Heart right ventricle (tissue), 16 donors: Measurements from ENCODE around the gene RSKR. TPM values are rescaled to one million over a fixed set of nuclear protein-coding genes. Genes with fewer than 3 reads are reported as not detected.
A peak's percentile ranks its signal among the peaks of the same experiment; 100 is the strongest.

ENCODE experiments used
- ATAC-seq, 8 donors: fragments of 200-7000 bp; cut with Tn5 transposase; one replicate each; pipeline ENCODE4 v1.9.1; 2020; ENCODE audit warnings: mild to moderate bottlenecking in 8 of 8, moderate library complexity in 8 of 8, moderate number of reproducible peaks in 1 of 8
- DNase-seq, 2 donors: peaks; one replicate each; pipeline ENCODE4 v3.0.0-alpha.2; 2020
- H3K27ac ChIP-seq, 10 donors: fragments of 200-600 bp; sonication (generic) in 2 of 10; one replicate each; pipeline versions ENCODE4 v1.5.0 to v1.8.0; 2020 to 2022; ENCODE audit warnings: mild to moderate bottlenecking in 3 of 10
- H3K27me3 ChIP-seq, 7 donors: fragments of 200-600 bp; one replicate each; pipeline ENCODE4 v1.8.0; 2021 to 2022; ENCODE audit warnings: mild to moderate bottlenecking in 2 of 7
- H3K36me3 ChIP-seq, 9 donors: fragments of 200-600 bp; sonication (generic) in 1 of 9; one replicate each; pipeline versions ENCODE4 v1.5.0 to v1.8.0; 2020 to 2022; ENCODE audit warnings: mild to moderate bottlenecking in 2 of 9
- H3K4me1 ChIP-seq, 9 donors: fragments of 200-600 bp; sonication (generic) in 1 of 9; one replicate each; pipeline versions ENCODE4 v1.5.0 to v1.8.0; 2020 to 2022; ENCODE audit warnings: mild to moderate bottlenecking in 4 of 9
- H3K4me3 ChIP-seq, 10 donors: fragments of 200-600 bp; sonication (generic) in 2 of 10; one replicate each; pipeline versions ENCODE4 v1.5.0 to v1.8.0; 2020 to 2022; ENCODE audit warnings: mild to moderate bottlenecking in 7 of 10, moderate library complexity in 2 of 10
- H3K9me3 ChIP-seq, 11 donors: fragments of 200-600 bp in 10 of 11; sonication (generic) in 2 of 11; one replicate each; pipeline versions ENCODE4 v1.5.0 to v1.8.0; 2013 to 2022; ENCODE audit warnings: mild to moderate bottlenecking in 2 of 11, control low read depth in 1 of 11, moderate library complexity in 1 of 11
- CTCF ChIP-seq, 9 donors: fragments of 200-600 bp; sonication (generic) in 2 of 9; IDR thresholded peaks; one replicate each; pipeline versions ENCODE4 v1.5.0 to v1.8.0; 2021 to 2022; ENCODE audit warnings: antibody characterized with exemption in 9 of 9, mild to moderate bottlenecking in 5 of 9, moderate library complexity in 1 of 9
- WGBS, 2 donors: extraction: QIAGEN DNeasy Blood & Tissue Kit; methylation state at CpG; one replicate each; pipeline ENCODE4 v1.1.7; 2013; ENCODE audit warnings: inconsistent platforms in 1 of 2; 5-methylcytosine and 5-hydroxymethylcytosine counted together
- intact Hi-C, 10 donors: fragments of 100-400 bp; cut with DNase I; formaldehyde crosslinking; loops; one replicate each; pipeline versions ENCODE4 v1.11.1 to v1.14.2; 2022
- polyA plus RNA-seq, 2 donors: library from polyadenylated mRNA; stranded (reverse); fragments of 200-250 nt; gene quantifications; one replicate each; pipeline ENCODE4 v1.2.3, GENCODE V29; 2013
- total RNA-seq, 10 donors: library from RNA; stranded (reverse); fragmentation: NEBNext Ultra II Directional in 3 of 10; extraction: Animal tissue kit (Norgen Biotek cat#: 25700) in 3 of 10; gene quantifications; one replicate each; pipeline versions ENCODE4 v1.2.1 to v1.2.4, GENCODE V29; 2021 to 2023
- donor health status: Arrhythmogenic right ventricular cardiomyopathy.
- donor health status: ischemic (EF 13 %, LVEDD 7.1; RV severe dilation, severe dysfunction).
- donor health status: healthy with polysubstance abuse.
- donor health status: DM: no; HTN: yes; CAD: no.
- donor health status: DM: no; HTN: no; CAD: no.
- donor health status: ischemic (EF 25% LVEDD 6.9; RV normal size, moderate dysfunction).
- donor health status: ischemic (EF 25% LVEDD 5.7; RV mildly dilated, moderate dysfunction).
- donor health status: healthy.
- donor health status: DM: yes; HTN: yes; CAD: no.
- donor health status: Ischemic cardiomyopathy.
- donor health status: ischemic (EF 35%, LVEDD 5.7; RV mildly dilated, moderate dysfunction).
- donor health status: nonischemic (EF 11% LVEDD 7.7; RV severe dilation, severe dysfunction).
- donor health status: DM: yes; HTN: yes; CAD: no.
- donor health status: PGD.
- donor health status: ischemic (EF 29% LVEDD 5.4; RV normal size, mild dysfunction).
- donor health status: nonischemic (EF 23%, LVEDD 6.1; RV moderate dilation, normal function).

RSKR gene
- total and polyA plus RNA-seq, 12 donors: 2.1 to 8.7 (median 4.1) TPM

- no peaks in the 10 kb centered on the region for H3K9me3 ChIP-seq
- H3K36me3 ChIP-seq: peaks cover 0 to 17% (median 0%) of the 10 kb centered on the region in 9 donors
- no peak for TF ChIP-seq CTCF (IDR thresholded peaks at IDR 0.05)
- no peak for ATAC-seq
- DNase-seq: no peak
- WGBS, 2 donors: 96 to 98% methylated on average over 6 of the region's 6 CpGs
- peaks cover 5 to 66% (median 47%) of the 10 kb centered on the region in 9 donors for H3K4me1 ChIP-seq
- H3K4me3 ChIP-seq: no peak overlapping the region
- intact Hi-C loops: no loop called here
- H3K27me3 ChIP-seq: no peaks in the 10 kb centered on the region
- no peak overlapping the region for H3K27ac ChIP-seq
These were observed 40.0 kb downstream of the RSKR start for GRCh38 chr17:28573966-28574480.

GRCh38 chr17:28573521-28573920 is 40.5 kb downstream of the RSKR start:
- peaks cover 5 to 66% (median 48%) of the 10 kb centered on the region in 9 donors for H3K4me1 ChIP-seq
- TF ChIP-seq CTCF (IDR thresholded peaks at IDR 0.05): no peak
- ATAC-seq (no peak), DNase-seq (no peak)
- no peak overlapping the region for H3K27ac ChIP-seq
- H3K27me3 ChIP-seq: no peaks in the 10 kb centered on the region
- 96 to 98% methylated on average over 9 of the region's 9 CpGs for WGBS, 2 donors
- peaks cover 0 to 18% (median 0%) of the 10 kb centered on the region in 9 donors for H3K36me3 ChIP-seq
- H3K4me3 ChIP-seq: no peak overlapping the region
- no peaks in the 10 kb centered on the region for H3K9me3 ChIP-seq
- intact Hi-C loops: no loop called here

- H3K9me3 ChIP-seq: no peaks in the 10 kb centered on the region
- intact Hi-C loops: no loop called here
- peaks cover 0 to 21% (median 0%) of the 10 kb centered on the region in 9 donors for H3K36me3 ChIP-seq
- no peak for ATAC-seq
- H3K27ac ChIP-seq: no peak overlapping the region
- TF ChIP-seq CTCF (IDR thresholded peaks at IDR 0.05): no peak
- H3K27me3 ChIP-seq: no peaks in the 10 kb centered on the region
- H3K4me3 ChIP-seq: no peak overlapping the region
- peaks cover 5 to 66% (median 48%) of the 10 kb centered on the region in 9 donors for H3K4me1 ChIP-seq
- no peak for DNase-seq
These were observed 41.0 kb downstream of the RSKR start for GRCh38 chr17:28573040-28573380.

GRCh38 chr17:28572259-28573039 is 41.5 kb downstream of the RSKR start:
- H3K9me3 ChIP-seq: no peaks in the 10 kb centered on the region
- H3K27ac ChIP-seq: peak overlapping the region in 9 of 10 donors; percentile 83 to 92 (median 87)
- peaks cover 5 to 66% (median 48%) of the 10 kb centered on the region in 9 donors for H3K4me1 ChIP-seq
- intact Hi-C loops: no loop called here
- 60 to 72% methylated on average over 5 of the region's 5 CpGs for WGBS, 2 donors
- H3K27me3 ChIP-seq: no peaks in the 10 kb centered on the region
- TF ChIP-seq CTCF (IDR thresholded peaks at IDR 0.05): no peak
- H3K4me3 ChIP-seq: peak overlapping the region in 9 of 10 donors; percentile 78 to 99 (median 97)
- H3K36me3 ChIP-seq: peaks cover 0 to 25% (median 0%) of the 10 kb centered on the region in 9 donors
- ATAC-seq: no peak
- peak in 1 of 2 donors; percentile 20 for DNase-seq
